ENCODE results near the gene C3orf49. TPM values are rescaled to one million over a fixed set of nuclear protein-coding genes. Genes with fewer than 3 reads are reported as not detected.

Gene C3orf49
- total RNA-seq, 1 experiment from 2014 or later, result not detected

GRCh38 chr3:63862804-63863149 is 43.7 kb downstream of the C3orf49 start:
- Mint-ChIP-seq H3K4me1 (ENCODE audit: low read depth, unreplicated experiment) (peaks cover 42% of the 10 kb centered on the region), H3K9me3 (ENCODE audit: low read depth, unreplicated experiment) (no peaks in the 10 kb centered on the region), H3K27ac (ENCODE audit: unreplicated experiment) (peak overlapping the region; percentile 59), H3K36me3 (ENCODE audit: insufficient read depth, unreplicated experiment) (peaks cover 27% of the 10 kb centered on the region), H3K4me3 (ENCODE audit: low read depth, unreplicated experiment) (peak overlapping the region; percentile 78), H3K27me3 (ENCODE audit: unreplicated experiment) (no peaks in the 10 kb centered on the region)
- CTCF ChIA-PET, result no interaction called here
- TF ChIP-seq CTCF (IDR thresholded peaks at IDR 0.05; ENCODE audit: unreplicated experiment), result no peak
- no peak for DNase-seq
- intact Hi-C loops (cut with micrococcal nuclease; ENCODE audit: unreplicated experiment), result loop anchor here (10.0 kb wide), 1 partner anchor 102 kb away; no protein-coding TSS in a partner anchor
- no TSS peak for BruUV-seq (replicated peaks)

DNA sequence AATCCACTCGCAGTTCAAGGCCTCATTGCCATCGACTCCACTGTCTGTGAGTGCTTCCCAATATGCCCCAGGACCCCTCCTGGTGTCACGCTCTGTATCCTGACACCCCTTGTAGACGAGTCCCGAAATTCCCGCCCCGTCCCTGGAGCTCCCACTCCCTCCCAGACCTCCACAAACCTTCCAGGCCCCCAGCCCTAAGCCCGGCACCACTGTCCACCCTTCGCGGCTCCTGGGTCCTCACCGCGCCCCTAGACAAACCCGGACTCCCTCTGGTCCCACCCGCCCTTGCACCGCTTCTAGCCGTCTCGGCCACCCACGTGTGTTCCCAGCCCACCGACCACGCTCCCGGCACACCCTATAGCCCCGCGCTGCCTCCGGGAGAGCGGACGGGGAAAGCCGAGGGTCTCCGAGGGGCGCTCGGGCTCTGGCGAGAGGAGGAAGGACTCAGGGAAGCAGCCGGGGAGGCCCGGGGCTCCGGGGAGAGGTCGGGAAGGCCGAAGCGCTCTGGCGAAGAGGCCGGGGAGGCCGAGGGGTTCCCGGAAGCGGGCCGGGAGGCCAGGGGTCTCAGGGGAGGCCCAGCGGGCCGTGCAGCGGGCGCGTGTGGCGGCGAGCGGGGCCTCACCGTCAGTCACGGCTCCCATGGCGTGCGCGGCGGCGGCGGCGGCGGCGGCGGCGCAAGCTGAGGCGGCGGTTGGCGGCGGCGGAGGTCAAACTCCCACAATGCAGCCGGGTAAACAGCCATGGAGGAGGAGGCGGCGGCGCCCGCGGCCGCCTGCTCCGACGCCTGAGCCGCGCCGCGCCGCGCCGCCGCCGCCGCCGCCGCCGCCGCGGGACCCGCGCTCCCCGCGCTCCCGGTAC is 44.3 kb downstream of the C3orf49 start, which contains the start of the genes ATXN7 and THOC7:
ATXN7 (plus strand) TSS at position 718 of the 858 bp plus-strand sequence. CDS start 48,732 bp downstream, outside the sequence.
THOC7 (minus strand) TSS at position 656 of the 858 bp plus-strand sequence; CDS start at position 641, 15 bp downstream.
- intact Hi-C loops (cut with micrococcal nuclease; ENCODE audit: unreplicated experiment), result loop anchor here (10.0 kb wide), 1 partner anchor 101 kb away; no protein-coding TSS in a partner anchor
- CTCF ChIA-PET, result no interaction called here
- BruUV-seq (replicated peaks), result no TSS peak

GRCh38 chr3:63864008-63864964 is 45.2 kb downstream of the C3orf49 start:
- peak overlapping the region; percentile 76 for H3K27ac Mint-ChIP-seq (ENCODE audit: unreplicated experiment)
- peaks cover 36% of the 10 kb centered on the region for H3K4me1 Mint-ChIP-seq (ENCODE audit: low read depth, unreplicated experiment)
- TF ChIP-seq CTCF (IDR thresholded peaks at IDR 0.05; ENCODE audit: unreplicated experiment), result no peak
- intact Hi-C loops (cut with micrococcal nuclease; ENCODE audit: unreplicated experiment), result loop anchor here (10.0 kb wide), 1 partner anchor 101 kb away; no protein-coding TSS in a partner anchor
- H3K9me3 Mint-ChIP-seq (ENCODE audit: low read depth, unreplicated experiment), result no peaks in the 10 kb centered on the region
- CTCF ChIA-PET, result interaction anchor here (0.6 kb wide), 1 partner anchor 43 kb away, joined by 3 read pairs; no protein-coding TSS in a partner anchor
- peaks cover 27% of the 10 kb centered on the region for H3K36me3 Mint-ChIP-seq (ENCODE audit: insufficient read depth, unreplicated experiment)
- H3K4me3 Mint-ChIP-seq (ENCODE audit: low read depth, unreplicated experiment), result peak overlapping the region; percentile 78
- no peaks in the 10 kb centered on the region for H3K27me3 Mint-ChIP-seq (ENCODE audit: unreplicated experiment)
- peak; percentile 41 for DNase-seq
- no TSS peak for BruUV-seq (replicated peaks)

More for the DNA sequence above, 44.3 kb downstream of the C3orf49 start, which contains the start of the genes ATXN7 and THOC7:
- peak; percentile 73 for DNase-seq
- peaks cover 27% of the 10 kb centered on the region for H3K36me3 Mint-ChIP-seq (ENCODE audit: insufficient read depth, unreplicated experiment)
- H3K27me3 Mint-ChIP-seq (ENCODE audit: unreplicated experiment), result no peaks in the 10 kb centered on the region
- H3K4me1 Mint-ChIP-seq (ENCODE audit: low read depth, unreplicated experiment), result peaks cover 42% of the 10 kb centered on the region
- H3K4me3 Mint-ChIP-seq (ENCODE audit: low read depth, unreplicated experiment), result peak within 1 kb of the TSS; percentile 78
- peak within 1 kb of the TSS; percentile 76 for H3K27ac Mint-ChIP-seq (ENCODE audit: unreplicated experiment)
- H3K9me3 Mint-ChIP-seq (ENCODE audit: low read depth, unreplicated experiment), result no peaks in the 10 kb centered on the region
- TF ChIP-seq CTCF (IDR thresholded peaks at IDR 0.05; ENCODE audit: unreplicated experiment), result no peak

DNA sequence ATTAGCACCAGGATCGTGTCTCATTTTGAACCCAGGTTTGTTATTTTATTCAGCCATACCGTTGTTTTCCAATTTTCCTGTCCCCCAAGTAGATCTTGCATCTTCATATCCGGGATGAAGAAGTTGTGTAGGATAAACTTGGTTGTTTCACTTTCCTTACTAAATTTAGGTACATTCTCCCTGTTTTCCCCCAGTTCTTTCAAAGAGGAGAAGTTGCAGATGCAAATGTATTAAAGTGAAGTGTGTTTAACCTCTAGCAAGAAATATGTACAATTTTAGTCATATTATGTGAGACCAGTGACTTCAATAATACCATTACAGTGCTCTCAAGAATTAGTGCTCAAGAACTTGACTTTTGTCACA is 45.8 kb downstream of the C3orf49 start:
- peak overlapping the region; percentile 78 for H3K4me3 Mint-ChIP-seq (ENCODE audit: low read depth, unreplicated experiment)
- no peak for TF ChIP-seq CTCF (IDR thresholded peaks at IDR 0.05; ENCODE audit: unreplicated experiment)
- no peaks in the 10 kb centered on the region for H3K9me3 Mint-ChIP-seq (ENCODE audit: low read depth, unreplicated experiment)
- H3K27ac Mint-ChIP-seq (ENCODE audit: unreplicated experiment), result peak overlapping the region; percentile 76
- peaks cover 30% of the 10 kb centered on the region for H3K4me1 Mint-ChIP-seq (ENCODE audit: low read depth, unreplicated experiment)
- intact Hi-C loops (cut with micrococcal nuclease; ENCODE audit: unreplicated experiment), result loop anchor here (5.0 to 10.0 kb wide), 2 partner anchors 47 to 100 kb away; partner anchors contain the start of gene SCAANT1
- no peak for DNase-seq
- TSS peak; percentile 58 for BruUV-seq (replicated peaks)
- CTCF ChIA-PET, result no interaction called here
- H3K36me3 Mint-ChIP-seq (ENCODE audit: insufficient read depth, unreplicated experiment), result peaks cover 27% of the 10 kb centered on the region
- H3K27me3 Mint-ChIP-seq (ENCODE audit: unreplicated experiment), result no peaks in the 10 kb centered on the region

Data from Calu3 (cell line).